Kasumi-1 (cell line): ENCODE results near the gene CAMKMT.

Experiments
- DNase-seq, 2 experiments: peaks; one replicate each; lab custom pipeline; 2025; lab: John Stamatoyannopoulos, UW

The CAMKMT gene

DNA sequence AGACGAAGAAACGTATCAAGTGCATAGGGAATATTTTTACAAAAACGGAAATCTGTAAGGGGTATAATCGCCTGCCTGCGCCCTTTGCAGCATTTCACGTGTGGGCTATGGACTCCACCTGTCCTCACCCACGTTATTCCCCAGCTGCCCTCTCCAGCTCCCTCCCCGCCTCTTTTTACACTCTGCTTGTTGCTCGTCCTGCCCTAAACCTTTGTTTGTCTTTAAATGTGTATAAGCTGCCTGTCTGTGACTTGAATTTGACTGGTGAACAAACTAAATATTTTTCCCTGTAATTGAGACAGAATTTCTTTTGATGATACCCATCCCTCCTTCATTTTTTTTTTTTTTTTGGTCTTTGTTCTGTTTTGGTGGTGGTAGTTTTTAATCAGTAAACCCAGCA is 410.4 kb downstream of the CAMKMT start:
- DNase-seq, result no peak

- DNase-seq, result no peak
These were observed 411.1 kb downstream of the CAMKMT start for GRCh38 chr2:44772669-44773378.

- no peak for DNase-seq
These were observed 413.2 kb downstream of the CAMKMT start for GRCh38 chr2:44774826-44775492.

DNA sequence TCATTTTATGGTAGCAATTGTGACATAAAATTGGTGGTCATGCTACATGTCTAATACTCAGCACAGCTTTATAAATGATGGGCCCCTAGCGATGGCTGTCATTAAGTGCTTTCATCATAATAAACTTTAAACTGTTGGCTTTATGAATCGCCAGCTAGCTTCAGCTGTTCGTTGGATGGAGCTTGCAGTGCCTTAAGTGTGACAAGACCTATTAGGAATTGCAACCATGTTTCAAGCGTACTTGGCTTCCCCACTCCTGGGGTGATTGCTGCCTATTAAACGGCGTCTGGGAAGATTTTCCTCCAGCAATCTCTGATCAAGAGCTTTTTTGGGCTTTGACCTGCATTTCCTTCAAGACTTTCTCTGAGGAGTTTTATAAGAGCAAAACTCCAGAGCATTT is 415.3 kb downstream of the CAMKMT start:
- no peak for DNase-seq

DNA sequence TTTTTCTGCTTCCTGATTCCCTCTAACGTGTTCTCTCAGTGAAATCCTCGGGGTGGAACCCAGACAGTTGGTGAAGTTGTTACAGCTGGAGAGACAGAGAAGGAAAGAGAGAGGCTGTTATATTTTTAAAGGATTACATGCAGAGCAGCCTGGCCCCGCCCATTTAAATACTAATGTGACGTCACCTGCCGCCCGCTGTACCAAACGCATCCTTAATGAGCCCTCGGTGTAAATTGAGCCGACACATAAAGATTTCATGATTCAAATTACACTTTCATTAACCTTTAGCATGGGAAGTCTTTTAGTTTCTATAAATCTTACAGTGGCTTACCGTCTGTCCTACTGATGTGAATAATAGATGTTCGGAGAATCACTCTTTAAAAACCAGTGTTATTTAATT is 415.8 kb downstream of the CAMKMT start:
- DNase-seq, result no peak

DNA sequence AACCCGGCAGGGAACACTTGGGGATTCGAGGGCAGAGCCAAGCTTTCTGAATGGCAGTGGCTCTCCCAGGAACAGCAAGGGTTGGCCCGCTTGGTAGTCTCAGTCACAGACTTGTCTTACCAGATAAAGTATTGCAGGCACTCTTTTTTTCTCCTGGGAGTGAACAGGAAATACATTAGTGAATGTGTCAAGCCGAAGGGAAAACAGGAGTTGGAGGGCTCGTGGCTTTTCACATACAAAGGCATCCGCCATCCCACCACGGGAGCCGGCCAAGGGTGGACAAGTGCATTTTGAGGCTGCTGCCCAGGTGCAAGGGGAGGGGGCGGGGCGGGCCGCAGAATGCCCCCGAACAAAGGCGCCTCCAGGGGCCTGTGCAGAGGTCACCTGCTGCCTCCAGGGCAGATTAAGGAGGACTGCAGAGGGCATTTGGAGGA is 416.5 kb downstream of the CAMKMT start:
- no peak for DNase-seq

DNA sequence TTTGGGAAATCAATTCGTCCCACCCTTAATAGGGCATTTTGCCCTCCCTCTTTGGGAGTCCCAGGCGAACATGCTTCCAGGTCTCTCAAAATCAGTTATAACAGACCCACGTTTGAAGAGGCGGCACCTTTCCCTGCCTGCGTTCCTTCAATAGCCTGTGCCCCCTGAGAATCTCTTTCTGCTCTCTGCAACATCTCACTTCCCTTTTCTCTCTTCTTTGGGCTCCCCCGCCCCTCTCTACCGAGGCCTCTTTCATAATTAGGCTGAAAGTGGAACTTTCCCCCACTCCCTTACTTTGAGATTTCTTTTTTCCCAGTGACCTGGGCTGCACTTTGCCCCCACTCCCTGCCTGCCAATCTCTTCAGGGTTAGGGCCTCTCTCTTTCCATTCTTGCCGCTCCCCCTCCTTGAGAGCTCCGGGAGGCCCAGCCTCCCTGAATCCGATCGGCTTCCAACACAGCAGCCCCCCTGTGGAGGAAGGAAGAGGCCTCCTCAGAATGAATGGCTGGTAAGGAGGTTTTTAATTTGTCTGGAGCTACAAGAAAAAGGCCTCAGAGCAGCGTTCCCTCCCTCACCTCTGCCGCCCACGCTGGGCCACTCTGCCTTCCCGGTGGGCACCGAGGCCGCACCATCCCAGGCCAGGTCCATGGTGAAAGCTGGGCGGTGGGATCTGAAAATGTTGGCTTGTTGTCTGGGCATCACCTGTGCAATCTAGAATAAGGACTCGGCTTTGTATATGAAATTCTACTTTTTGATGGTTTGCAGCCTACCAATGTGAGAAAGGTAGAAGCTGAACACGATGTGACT is 417.1 kb downstream of the CAMKMT start:
- peak; percentile 79 to 90 for DNase-seq

DNA sequence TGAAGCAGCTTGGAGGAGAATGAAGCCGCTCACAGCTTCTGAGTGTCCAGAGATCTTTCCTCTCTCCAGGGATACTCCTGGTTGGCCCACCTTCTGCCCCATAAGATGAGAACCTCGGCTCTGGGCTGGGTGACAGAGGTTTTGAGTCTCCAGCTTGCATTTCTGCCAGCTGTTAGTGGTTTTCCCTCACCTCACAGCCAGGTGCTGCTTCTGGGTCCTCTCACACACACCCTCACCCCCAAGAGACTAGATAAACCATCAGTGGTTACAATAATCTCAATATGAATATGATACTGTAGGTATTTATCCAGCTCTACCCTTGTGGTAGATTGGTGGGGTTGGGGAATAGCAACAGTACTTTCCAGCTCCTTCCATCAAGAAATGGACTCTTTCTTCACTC is 418.0 kb downstream of the CAMKMT start:
- no peak for DNase-seq

DNA sequence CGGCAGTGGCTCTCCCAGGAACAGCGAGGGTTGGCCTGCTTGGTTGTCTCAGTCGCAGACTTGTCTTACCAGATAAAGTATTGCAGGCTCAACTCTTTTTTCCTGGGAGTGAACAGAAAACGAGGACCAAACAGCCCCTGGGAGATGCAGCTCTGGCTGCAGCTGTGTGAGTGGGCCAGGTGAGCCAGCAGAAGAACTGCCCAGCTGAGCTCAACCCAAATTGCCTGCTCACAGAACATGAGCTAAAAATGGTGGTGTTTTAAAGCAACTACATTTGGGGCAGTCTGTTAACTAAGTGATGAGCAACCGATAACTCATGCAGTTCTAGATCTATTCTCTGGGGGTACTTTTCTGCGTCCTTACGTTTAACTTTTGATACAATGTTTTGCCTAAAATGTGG is 418.7 kb downstream of the CAMKMT start:
- DNase-seq, result no peak

DNA sequence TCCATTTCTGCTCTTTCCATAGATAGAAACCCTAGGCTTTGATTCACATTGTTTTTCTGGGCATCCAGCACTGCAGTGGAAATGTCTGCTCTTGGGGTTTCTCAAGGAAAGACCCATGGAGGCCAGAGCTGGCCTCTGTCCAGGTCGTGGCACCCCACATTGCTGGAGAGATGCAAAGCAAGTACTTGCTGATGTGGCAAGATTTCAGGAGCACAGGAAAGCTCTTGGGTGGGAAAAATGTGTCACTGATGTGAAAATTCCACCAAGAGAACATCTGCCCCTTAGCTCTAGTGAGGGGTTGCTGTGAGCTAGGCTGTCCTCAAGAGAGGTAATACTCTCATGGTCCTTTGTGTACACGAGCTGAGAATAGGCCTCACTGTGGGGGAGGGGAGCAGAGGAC is 423.7 kb downstream of the CAMKMT start:
- no peak for DNase-seq

- DNase-seq, result no peak
These were observed 424.5 kb downstream of the CAMKMT start for GRCh38 chr2:44786045-44786816.

DNA sequence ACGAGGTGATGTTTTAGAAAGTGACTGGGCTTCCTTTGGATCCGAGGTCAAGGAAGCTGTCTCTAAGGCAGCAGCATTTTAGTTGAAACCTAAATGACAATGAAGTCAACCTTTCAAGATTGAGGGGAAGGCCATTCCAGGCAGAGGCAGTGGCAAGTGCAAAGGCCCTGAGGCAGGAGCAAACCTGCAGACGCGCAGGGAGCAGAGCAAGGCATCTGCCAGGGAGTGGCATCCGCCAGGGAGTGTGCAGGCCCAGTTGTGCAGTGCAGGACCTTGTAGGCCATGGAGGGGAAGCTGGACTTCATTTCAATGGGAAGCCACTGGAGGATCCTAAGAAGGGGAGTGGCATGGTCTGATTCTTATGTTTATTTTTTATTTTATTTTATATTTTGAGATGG is 425.1 kb downstream of the CAMKMT start:
- DNase-seq, result no peak

- DNase-seq, result no peak
These were observed 425.9 kb downstream of the CAMKMT start for GRCh38 chr2:44787663-44788062.

GRCh38 chr2:44789446-44789845 is 427.7 kb downstream of the CAMKMT start:
- no peak for DNase-seq

GRCh38 chr2:44789971-44790721 is 428.4 kb downstream of the CAMKMT start:
- no peak for DNase-seq

- peak; percentile 56 to 71 for DNase-seq
These were observed 431.6 kb downstream of the CAMKMT start for GRCh38 chr2:44793322-44793870.

GRCh38 chr2:44796771-44797170 is 435.0 kb downstream of the CAMKMT start:
- no peak for DNase-seq

DNA sequence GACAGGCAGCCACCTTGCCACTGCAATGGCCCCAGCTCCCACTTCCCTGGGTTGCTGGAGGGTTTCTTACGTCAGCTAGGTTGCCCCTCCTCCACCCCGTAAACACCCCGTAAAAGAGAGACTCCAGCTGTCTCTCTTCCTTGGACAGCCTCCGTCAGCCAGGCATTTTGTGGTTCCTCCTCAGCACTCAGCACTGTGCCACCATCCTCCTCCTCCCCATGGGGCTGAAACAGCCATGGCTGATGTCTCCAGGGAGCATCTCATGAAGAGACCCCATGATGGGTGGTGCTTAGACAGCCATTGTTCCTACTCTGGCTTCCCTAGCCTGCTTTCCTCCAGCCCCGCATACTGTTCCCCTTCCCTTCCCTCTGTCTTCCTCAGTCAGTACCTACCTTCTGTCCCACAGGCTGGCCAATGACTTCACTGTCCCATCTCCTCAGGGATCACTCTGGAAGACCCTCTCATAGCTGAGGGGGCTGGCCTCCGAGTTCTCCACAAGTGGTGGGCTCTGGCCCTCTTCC is 436.5 kb downstream of the CAMKMT start:
- no peak for DNase-seq

- no peak for DNase-seq
These were observed 437.4 kb downstream of the CAMKMT start for GRCh38 chr2:44799105-44799504.

DNA sequence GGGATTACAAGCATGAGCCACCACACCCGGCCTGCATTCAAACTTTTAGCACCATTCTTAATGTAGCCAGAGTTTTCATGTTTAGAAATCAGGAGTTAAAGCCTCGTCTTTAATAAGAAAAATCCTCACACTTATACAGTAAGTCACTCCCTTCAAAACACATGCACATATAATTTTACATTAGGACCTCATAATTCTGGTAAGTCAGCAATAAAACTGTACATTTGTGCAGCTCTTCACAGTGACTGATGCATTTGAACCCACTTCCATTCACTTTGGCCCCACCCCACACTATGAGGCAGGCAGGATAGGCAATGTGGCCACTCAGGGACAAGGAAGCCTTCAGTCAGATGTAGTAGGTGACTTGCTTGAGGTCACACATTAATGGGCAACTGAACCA is 438.0 kb downstream of the CAMKMT start:
- no peak for DNase-seq

- no peak for DNase-seq
These were observed 439.6 kb downstream of the CAMKMT start for GRCh38 chr2:44801289-44801840.
